GM21786 (cell line): Measurements from ENCODE around the gene DMD.

Experiments
- ATAC-seq: cut with Tn5 transposase; IDR thresholded peaks from one replicate; pipeline ENCODE4 v1.9.1; 2021; ENCODE audit not compliant: unreplicated experiment

Gene DMD

GRCh38 chrX:31265383-31265782, 1946.0 kb downstream of the DMD start:
- no peak for ATAC-seq

DNA sequence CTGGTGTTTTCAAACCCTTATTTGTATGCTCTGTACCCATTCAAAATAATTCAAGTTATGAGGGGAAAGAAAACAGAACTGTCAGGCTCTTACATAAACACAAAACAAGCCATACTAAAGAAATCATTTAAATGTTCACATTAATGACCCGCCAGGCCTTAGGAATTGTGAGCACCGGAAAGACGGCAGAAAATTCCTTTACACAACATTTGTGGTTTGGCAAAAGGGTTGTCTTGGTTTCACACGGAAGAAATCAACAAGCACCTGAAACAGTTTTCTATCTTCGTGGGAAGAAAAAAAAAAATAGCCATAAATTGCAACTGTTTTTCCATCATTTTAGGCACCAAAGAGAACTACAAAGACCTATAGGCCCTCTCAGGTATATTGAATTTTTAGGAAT, 1951.0 kb downstream of the DMD start:
- ATAC-seq, result no peak

DNA sequence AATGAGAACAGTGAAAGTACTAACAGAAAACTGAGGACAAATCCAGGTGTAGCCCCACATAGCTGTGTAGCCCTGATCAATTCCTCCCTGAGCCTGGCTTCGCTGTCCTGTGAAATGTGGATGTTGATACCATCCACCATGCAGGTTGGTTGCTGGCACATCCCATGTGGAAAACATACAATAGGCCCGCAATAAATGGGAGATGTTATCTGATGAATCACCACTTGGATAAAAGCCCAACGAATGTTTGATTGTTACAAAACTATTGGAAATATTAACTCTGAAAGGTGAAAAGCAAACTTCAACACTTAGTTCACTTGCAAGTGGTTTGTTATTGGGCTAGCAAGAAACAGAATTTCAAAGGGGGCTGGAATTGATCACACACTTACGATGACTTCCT, 1953.2 kb downstream of the DMD start:
- no peak for ATAC-seq

GRCh38 chrX:31255310-31256033, 1955.9 kb downstream of the DMD start:
- ATAC-seq, result no peak

DNA sequence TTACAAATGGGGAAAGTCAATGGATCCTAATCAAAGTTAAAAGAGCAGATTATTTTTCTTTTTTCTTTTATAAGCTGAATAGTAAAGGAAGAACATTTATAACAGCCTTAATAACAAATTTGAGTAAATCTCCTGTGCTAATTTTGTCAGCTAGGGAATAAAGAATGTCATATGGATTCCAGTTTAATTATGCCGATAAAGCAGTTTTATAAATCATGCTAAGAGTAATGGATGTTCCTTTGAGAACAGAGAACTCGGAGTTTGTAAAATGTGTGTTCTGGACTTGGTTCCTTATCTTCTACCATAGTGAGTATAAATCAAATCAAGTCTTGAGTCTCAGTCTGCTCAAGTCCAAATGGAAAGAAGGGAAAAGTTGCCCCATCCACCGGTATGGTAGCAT, 1959.2 kb downstream of the DMD start:
- ATAC-seq, result no peak

GRCh38 chrX:31251336-31251735, 1960.0 kb downstream of the DMD start:
- ATAC-seq, result no peak

DNA sequence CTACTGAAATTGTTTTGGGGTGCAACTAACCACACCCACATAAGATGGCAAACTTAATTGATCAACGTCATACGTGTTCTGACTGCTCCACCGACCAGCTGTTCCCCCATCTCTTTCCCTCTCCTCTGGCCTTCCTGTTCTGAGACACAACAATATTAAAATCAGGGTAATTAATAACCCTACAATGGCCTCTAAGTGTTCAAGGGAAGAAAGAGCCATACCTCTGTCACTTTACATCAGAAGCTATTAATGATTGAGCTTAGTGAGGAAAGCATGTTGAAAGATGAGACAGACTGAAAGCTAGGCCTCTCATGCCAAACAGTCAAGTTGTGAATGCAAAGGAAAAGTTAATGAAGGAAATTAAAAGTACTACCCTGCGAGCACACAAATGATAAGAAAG, 1965.6 kb downstream of the DMD start:
- peak; percentile 47 for ATAC-seq

DNA sequence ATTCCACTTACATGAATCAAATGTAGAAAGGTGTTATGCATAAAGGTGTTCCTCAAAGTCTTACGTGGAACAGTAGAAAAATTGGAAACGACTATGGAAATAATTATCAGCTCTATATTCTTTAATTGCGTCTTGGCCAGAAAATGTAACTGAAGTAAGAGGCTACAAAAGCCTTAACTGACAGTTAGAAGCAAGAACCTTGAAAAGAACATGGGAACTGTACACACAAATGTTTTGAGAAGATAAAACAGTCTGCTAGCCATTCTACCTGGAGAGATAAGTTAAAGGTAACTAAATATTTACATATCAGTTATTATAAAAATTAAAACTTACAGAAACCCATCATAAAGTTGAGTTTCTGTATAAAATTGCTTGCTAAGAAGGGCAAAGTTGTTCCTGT, 1967.5 kb downstream of the DMD start:
- ATAC-seq, result no peak

DNA sequence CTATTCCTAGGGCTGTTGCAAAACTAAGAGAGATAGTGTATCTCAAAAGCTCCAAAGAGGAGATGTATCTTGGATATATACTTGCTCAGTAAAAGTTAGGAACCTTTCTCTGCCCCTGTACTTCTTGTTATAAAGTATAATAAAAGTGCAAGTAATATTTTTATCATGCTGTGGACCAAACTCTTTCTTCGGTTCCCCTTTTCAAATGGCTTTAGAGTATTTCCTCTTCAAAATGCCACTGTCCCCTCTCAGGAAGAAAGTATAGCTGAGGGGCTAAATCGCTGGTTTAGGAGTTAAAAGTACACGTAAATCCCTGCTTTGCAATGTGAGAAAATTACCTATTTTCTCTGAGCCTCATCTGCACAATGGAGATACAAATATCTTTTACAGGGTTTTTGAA, 1970.4 kb downstream of the DMD start:
- ATAC-seq, result peak; percentile 28

- ATAC-seq, result peak; percentile 51
Measured at GRCh38 chrX:31237189-31237588, 1974.2 kb downstream of the DMD start.

DNA sequence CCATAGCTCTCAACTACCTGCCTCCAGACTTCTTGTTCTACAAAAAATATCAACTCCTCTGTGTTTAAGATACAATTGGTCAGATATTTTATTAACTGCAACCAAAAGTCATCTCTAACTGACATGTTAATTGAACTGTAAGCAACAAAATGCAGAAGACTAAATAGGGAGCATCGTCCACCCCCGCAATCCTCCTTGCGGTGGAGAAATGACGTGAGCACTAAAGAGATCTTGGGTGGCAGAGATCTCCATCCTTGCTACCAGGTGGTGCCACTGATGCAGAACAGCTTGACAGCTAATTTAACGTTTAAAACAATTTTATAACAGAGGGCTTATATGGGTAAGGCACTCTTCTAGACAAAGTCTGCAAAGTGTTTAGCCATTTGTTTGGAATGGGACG, 1975.1 kb downstream of the DMD start:
- peak; percentile 63 for ATAC-seq

DNA sequence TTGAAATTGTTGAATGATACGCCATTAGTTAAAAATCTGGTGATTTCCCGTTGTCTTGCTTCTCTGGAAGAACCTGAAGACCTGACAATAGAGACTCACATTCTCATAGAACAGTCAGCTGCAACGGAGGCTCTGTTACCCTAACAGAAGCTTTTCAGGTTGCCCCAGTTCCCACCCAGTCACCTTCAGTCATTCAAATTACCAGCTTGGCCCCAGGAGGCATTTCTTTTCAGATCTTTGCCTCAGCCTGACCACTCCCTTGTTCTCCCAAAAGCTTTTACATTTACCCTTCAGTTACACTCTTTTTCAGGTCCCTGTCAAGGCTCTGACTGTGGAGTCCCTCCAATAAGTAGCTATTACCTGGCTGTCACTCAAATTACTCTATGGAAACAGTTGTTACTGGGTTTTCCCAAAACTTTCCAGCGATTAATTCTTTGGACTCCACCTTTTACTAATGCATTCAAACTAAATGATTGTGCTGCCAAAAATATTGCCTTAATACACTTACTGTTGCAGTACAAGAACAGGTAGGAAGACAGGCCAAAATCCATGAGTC, 1977.3 kb downstream of the DMD start:
- no peak for ATAC-seq

DNA sequence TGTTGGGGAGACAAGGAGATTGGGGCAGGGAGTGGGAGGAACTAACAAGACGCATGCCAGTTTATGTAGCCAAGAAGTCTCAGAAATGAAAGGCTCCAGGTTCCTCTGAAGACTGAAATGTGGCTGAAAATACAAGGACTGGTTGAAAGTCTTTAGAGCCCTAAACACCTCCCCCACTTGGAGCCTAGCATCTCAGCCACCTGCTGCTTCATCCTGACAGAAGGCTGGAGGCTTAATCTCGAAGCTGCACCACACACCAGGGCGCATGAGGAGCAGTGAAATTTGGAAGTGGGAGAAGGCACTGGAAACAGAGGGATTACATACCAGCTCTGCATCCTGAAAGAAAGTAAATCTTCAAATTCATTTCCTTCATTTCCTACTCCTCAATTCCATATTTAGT, 1978.8 kb downstream of the DMD start:
- ATAC-seq, result no peak

DNA sequence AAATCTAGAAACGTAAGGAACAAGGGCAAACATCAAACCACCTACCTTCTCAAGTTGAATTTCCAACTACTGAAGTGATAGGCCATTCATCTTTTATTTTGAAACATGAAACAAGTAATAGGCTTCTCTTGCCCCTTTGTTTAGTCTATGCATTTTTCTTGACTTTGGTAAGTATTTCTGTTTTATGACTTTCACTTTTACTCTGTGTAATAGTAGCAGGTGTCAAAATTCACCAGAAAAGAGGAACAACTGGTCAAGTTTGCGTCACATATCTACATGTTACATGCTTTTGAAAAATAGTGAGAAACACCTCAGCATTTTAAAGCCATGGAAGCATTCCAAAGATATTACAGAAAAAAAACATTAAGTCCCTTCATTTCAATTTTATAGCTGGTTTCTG, 1982.4 kb downstream of the DMD start:
- peak; percentile 96 for ATAC-seq

GRCh38 chrX:31228415-31228832, 1982.9 kb downstream of the DMD start:
- peak; percentile 1 for ATAC-seq

GRCh38 chrX:31227250-31227649, 1984.1 kb downstream of the DMD start:
- no peak for ATAC-seq

DNA sequence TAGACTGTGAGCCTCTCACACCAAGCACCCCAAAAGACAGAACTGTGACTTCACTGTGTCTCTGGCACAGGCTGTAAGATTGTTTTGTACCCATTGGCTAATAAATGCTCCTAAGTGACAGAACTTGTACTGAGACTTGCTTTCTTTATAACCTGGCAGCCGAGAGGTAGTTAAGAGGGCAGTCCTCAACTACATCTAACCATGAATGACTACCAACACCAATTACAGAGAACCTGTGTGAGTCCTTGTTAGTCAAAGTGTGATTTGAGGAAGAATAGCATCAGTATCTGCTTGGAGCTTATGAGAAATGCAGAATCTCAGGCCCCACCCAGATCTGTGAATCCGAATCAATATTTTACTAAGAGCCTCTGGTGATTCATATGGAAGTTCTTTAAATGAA, 1985.5 kb downstream of the DMD start:
- no peak for ATAC-seq

DNA sequence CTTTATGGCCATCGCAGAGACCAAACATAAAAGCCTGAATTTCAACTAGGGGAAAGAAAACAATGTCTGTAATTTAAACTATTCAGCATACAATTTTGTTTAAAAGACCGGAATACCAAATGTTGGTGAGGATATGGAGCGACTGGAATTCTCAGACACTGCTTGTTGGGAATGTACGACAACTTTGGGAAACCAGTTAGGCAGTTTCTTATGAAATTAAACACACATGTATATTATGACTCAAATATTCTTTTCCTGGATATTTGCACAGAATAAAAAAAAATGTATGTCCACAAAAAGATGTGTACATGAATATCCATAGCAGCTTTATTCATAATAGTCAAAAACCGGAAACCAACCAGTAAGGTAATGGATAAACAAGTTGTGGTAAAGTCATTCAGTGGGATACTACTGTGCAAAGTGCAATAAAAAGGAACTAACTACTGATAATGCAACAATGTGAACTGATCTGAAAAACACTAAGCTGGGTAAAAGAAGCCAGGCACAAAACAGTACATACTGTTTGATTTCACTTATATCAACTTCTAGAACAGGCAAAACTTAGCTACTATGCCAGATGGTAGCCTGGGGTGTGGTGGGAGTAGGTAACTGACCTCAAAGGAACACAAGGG, 1986.9 kb downstream of the DMD start:
- no peak for ATAC-seq

- peak; percentile 81 for ATAC-seq
Measured at GRCh38 chrX:31223817-31224216, 1987.5 kb downstream of the DMD start.

DNA sequence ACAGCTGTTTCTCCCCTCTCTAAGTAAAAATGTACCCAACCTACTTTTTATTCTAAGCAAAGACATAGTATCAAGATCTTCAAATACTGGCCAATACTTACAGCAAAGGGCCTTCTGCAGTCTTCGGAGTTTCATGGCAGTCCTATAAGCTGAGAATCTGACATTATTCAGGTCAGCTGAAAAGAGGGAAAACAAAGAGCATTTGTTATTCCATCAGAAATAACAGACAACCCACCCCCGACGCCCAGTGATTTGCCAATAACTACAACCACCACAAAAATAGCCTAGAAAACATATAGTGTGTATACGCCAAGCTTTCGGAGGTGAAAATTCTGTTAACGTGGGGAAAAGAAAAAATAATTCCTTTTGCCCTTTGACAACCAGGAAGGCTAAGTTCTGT, 1988.4 kb downstream of the DMD start:
- no peak for ATAC-seq

DNA sequence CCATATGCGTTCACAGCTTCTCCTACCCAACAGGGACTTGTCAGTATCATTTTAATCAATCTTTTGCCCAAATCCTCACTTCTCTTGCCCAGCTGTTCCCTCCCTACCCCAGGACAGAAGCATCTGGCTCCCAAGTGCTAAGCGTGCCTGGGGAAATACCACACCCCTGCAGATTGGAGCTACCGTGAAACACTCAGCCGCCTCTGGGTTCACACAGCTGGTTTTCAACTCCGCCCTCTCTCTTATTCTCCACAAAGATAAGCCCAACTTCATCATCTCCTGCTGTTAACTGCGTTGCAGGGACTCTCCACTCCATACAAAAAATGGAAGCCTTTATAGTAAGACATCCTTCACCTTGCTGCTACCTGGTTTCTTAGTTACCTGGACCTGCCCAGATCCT, 1992.2 kb downstream of the DMD start:
- no peak for ATAC-seq

- ATAC-seq, result no peak
Measured at GRCh38 chrX:31217084-31217483, 1994.3 kb downstream of the DMD start.
